GM12873 (cell line): ENCODE measurements around the gene VSTM4.

Experiments
- TF ChIP-seq, protein P1 (sequence below): IDR thresholded peaks from 2 replicates; pipeline ENCODE4 v1.5.1; 2012; ENCODE audit warnings: low read depth, mild to moderate bottlenecking, moderate library complexity, low read length, control low read depth; ENCODE audit not compliant: insufficient read depth; ENCODE audit errors: missing control alignments

The VSTM4 gene

DNA sequence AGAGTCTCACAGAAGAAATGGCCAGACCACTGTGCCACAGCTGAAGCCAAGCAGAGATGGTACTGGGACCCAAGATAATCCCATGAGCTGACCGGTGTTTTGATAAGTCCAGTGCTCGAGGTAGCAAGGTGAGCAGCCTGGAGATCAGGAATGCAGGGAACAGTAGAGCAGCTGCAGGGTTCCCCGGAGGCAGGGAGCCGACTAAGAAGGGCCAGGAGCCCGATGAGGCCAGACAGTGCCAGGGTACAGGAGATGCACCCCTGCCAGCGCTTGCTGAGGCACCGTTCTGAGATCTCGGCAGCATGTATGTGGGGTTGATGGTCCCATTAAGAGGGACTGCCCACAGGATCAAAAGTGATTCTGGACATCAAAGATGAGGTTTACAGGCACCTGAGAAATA lies 47.1 kb downstream of the VSTM4 start:
- TF ChIP-seq, protein P1, sequence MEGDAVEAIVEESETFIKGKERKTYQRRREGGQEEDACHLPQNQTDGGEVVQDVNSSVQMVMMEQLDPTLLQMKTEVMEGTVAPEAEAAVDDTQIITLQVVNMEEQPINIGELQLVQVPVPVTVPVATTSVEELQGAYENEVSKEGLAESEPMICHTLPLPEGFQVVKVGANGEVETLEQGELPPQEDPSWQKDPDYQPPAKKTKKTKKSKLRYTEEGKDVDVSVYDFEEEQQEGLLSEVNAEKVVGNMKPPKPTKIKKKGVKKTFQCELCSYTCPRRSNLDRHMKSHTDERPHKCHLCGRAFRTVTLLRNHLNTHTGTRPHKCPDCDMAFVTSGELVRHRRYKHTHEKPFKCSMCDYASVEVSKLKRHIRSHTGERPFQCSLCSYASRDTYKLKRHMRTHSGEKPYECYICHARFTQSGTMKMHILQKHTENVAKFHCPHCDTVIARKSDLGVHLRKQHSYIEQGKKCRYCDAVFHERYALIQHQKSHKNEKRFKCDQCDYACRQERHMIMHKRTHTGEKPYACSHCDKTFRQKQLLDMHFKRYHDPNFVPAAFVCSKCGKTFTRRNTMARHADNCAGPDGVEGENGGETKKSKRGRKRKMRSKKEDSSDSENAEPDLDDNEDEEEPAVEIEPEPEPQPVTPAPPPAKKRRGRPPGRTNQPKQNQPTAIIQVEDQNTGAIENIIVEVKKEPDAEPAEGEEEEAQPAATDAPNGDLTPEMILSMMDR: no peak

DNA sequence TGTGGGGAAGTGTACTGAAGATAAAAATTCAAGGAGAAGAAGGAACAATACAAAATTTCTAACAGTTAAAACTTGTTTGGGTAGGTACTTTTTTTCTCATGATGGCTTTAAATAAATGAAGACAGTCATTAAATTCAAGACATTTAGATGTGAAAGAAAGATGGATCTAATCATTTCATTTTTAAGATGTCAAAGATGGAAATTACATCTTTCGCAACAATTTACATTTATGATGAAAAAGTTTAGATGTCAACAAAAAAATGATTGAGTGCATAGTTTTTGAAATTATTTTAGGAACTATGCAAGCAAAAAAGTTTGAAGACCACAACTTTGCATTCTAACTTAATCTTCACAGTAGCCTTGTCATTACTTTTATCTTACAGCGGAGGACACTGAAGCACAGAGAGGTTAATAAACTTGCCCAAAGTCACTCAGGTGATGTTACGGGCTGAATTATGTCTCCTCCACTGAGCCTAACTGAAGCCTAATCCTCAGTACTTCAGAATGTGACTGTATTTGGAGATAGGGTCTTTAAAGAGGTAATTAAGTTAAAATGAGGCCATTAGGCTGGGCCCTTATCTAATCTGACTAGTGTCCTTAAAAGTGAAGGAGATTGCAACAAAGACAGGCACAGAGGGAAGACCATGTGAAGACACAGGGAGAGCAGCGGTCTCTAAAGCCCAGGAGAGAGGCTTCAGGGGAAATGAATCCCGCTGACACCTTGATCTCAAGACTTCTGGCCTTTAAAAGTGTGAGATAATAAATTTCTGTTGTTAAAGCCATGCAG lies 48.2 kb downstream of the VSTM4 start:
- TF ChIP-seq, protein P1: no peak

DNA sequence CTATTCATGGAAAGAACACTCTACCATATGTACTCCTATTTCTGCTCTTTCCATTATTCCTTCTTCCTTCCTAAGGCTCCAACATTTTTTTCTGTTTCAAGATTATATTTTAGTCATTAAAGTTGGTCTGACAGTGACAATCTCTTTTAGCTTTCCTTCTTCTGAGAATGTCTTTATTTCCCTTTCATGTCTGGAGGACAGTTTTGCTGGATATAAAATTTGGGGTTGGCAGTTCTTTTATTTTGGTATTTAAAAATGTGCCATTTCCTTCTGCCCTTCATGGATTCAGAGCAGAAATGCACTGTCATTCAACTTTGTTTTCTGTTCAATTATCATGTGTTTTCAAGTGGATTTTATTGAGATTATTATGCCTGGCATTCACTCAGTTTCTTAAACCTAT lies 53.1 kb downstream of the VSTM4 start:
- TF ChIP-seq, protein P1: no peak

DNA sequence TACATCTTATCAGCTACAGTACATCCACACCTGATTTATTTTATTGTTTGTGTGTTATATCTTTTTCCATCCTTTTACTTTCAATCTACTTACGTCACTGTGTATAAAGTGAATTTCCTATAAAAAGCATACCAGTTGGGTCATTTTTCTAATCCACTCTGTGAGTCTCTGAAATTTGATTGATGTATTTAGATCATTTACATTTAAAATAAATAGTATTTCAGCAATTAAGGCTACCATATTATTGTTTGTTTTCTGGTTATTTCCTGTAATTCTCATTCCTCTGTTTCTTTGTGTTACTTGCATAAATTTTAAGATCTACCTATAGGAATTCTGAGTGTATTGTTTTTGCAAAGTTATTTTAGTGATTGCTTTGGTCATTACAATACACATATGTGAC lies 53.7 kb downstream of the VSTM4 start:
- TF ChIP-seq, protein P1: no peak

DNA sequence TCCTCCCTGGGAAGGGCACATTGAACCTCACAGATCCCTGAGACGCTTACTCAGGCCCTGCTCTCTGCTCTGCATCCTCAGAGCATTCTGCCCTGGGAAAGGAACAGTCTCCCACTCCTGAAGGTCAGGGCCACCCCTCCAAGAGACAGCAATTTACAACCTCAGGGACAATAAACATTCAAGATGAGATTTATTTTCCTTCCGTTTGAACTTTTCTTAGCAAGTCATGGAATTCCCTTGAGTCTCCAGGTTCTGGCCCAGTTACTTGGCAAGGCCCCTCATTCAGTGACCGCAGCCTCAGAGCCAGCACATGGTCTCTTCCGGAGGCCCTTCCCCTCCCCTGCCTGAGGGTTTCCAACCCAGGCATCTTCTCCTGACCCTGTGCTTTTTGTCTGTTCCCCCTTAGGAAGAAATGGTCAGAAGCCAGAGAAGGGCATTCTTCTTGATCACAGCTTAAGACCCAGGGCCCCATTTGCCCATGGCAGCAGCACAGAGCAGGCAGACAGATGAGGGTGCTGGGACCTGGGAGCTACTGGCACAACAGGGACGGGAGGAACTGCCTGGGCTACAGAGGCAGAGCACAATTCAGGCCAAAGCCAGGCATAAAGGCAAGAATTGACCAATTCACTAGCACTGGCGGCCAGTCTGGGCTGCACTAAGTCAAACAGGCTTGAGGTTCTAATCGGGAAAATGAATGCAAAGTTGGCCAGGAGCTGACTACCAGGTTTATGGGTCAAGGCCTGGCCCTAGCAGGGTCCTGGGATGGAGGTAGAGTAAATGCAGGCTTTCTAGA lies 56.7 kb downstream of the VSTM4 start:
- TF ChIP-seq, protein P1: no peak

DNA sequence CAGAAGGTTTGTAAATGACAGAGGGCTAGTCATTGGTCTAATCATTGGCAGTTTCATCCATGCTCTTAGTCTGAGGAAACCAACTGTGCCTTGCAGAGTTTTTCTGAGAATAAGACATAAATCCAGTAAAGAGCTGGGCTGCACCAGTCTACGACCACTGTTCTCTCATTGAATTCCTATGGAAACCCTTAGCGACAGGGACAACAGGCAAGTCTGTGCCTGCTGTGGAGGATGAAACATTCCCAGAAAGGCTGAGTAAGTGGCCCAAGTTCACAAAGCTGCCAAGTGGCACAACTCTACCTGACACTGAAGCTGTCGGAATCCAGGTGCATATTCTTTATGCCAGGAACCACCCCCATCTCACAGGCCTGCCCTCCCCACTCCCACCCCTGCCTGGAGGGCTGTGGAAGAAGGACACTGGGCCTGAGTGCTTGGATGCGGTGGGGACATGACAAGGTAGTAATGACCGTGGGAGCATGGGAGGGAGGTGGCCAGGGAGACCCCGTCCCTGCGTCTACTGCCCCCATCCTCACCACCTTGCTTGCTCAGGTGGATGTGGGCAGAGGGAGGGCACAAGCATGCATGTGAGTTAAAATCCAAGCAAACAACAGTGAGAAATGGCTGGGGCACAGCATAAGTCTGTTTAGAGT lies 58.0 kb downstream of the VSTM4 start:
- TF ChIP-seq, protein P1: no peak

DNA sequence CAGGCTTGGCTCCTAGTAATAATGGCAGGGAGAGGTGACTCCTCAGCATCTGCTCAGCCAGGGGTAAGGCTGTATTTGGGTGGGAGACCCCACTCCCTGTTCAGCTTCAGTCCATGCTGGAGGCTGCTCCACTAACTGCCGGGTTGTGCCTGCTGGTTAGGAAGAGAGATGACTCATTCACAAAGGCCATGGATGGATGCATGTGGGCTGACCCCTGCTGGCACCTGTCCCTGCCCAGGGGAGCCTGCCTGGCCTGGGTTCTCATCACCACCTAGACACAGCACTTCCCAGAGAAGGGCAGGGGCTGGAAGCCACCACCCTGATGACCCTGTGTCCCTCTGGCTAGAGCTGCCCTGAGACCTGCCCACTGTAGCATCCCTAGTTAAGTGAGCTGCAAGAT lies 59.0 kb downstream of the VSTM4 start:
- TF ChIP-seq, protein P1: no peak
